Body of pancreas (tissue), 4 donors: ENCODE results near the gene NR2F6.

Experiments
- POLR2A ChIP-seq, 3 donors: fragments of 450-650 bp; IDR thresholded peaks; one replicate each; pipeline ENCODE4 v1.6.1; 2016; ENCODE audit warnings: antibody characterized with exemption in 3 of 3, mild to moderate bottlenecking in 2 of 3
- TF ChIP-seq, protein P1 (sequence below), 7 experiments: fragments of 450-650 bp in 4 of 7; fragments of 200-600 bp in 3 of 7; sonication (generic) in 3 of 7; IDR thresholded peaks; one replicate each; pipeline ENCODE4 v1.5.1; 2016 to 2019; ENCODE audit warnings: antibody characterized with exemption in 7 of 7

DNA sequence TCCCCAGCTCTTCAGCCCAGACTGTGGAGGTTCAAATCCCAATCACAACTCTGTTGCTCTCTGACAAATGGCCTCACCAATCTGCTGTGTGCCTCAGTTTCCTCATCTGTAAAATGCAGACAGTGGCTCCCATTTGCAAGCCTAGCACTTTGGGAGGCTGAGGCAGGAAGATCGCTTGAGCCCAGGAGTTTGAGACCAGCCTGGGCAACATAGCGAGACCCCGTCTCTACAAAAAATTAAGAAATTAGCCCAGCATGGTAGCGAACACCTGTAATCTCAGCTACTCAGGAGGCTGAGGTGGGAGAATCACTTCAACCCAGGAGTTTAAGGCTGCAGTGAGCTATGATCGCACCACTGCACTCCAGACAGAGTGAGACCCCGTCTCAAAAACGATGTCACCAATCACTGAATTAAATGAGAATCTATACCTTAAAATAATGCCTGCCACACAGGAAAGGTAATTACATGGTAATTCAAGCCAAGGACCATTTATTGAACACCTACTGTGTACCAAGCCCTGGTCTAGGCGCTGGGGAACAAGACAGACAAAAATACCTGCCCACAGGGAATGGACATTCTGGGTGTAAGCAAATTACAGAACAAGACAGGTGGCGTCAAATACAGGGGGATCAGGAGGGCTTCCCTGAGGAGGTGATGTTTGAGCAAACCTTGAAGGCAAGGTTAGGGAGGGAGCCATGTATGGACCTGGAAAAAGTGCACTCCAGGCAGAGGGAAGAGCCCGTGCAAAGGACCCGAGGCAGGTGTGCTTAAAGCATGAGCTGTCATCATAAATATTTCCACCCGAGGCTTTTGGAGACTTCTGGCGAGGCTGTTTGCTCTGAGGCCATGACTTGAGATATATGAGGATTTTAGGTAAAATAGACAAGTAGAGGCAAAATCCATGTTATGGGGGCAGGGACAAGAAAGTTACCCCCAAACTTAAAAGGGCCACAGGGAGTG is 7.7 kb downstream of the NR2F6 start:
- TF ChIP-seq, protein P1, sequence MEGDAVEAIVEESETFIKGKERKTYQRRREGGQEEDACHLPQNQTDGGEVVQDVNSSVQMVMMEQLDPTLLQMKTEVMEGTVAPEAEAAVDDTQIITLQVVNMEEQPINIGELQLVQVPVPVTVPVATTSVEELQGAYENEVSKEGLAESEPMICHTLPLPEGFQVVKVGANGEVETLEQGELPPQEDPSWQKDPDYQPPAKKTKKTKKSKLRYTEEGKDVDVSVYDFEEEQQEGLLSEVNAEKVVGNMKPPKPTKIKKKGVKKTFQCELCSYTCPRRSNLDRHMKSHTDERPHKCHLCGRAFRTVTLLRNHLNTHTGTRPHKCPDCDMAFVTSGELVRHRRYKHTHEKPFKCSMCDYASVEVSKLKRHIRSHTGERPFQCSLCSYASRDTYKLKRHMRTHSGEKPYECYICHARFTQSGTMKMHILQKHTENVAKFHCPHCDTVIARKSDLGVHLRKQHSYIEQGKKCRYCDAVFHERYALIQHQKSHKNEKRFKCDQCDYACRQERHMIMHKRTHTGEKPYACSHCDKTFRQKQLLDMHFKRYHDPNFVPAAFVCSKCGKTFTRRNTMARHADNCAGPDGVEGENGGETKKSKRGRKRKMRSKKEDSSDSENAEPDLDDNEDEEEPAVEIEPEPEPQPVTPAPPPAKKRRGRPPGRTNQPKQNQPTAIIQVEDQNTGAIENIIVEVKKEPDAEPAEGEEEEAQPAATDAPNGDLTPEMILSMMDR (IDR thresholded peaks at IDR 0.05): no peak
- TF ChIP-seq POLR2A (IDR thresholded peaks at IDR 0.05): no peak
